Subcutaneous adipose tissue (tissue), 4 donors: ENCODE data around the gene TFE3. TPM values are rescaled to one million over a fixed set of nuclear protein-coding genes. Genes with fewer than 3 reads are reported as not detected.

Experiments
- CTCF ChIP-seq: fragments of 450-650 bp; IDR thresholded peaks from one replicate; pipeline ENCODE4 v1.5.1; 2016; ENCODE audit warnings: low read depth, mild to moderate bottlenecking, control low read depth, antibody characterized with exemption, moderate library complexity
- total RNA-seq, 4 donors: library from RNA; depleted of rRNA; stranded (reverse); fragments of >200 nt; gene quantifications; one replicate each; pipeline ENCODE4 v1.1.0, GENCODE V29; 2016

Gene TFE3
- total RNA-seq, 4 donors from 2014 or later = 50.9 to 148 (median 72.8) TPM

GRCh38 chrX:49042581-49043219, 457 bp downstream of the TFE3 start:
- no peak for TF ChIP-seq CTCF

GRCh38 chrX:49041744-49042580, 1.2 kb downstream of the TFE3 start:
- no peak for TF ChIP-seq CTCF

- TF ChIP-seq CTCF = no peak
Observed at GRCh38 chrX:49040376-49040955, 2.7 kb downstream of the TFE3 start.

- no peak for TF ChIP-seq CTCF
Observed at GRCh38 chrX:49039598-49040375, 3.4 kb downstream of the TFE3 start.

GRCh38 chrX:49037883-49038475, 5.2 kb downstream of the TFE3 start:
- TF ChIP-seq CTCF = no peak

- no peak for TF ChIP-seq CTCF
Observed at GRCh38 chrX:49030283-49030682, 12.9 kb downstream of the TFE3 start.
